Gastroesophageal sphincter (tissue), 3 donors: ENCODE measurements around the gene LONP1.

Experiments used
- EP300 ChIP-seq: sonication (generic); formaldehyde crosslinking; IDR thresholded peaks from one replicate; pipeline ENCODE4 v1.6.1; 2017; ENCODE audit warnings: antibody characterized with exemption, mild to moderate bottlenecking
- POLR2A ChIP-seq, 2 donors: fragments of 450-650 bp; IDR thresholded peaks; one replicate each; pipeline ENCODE4 v1.6.1; 2017; ENCODE audit warnings: antibody characterized with exemption in 2 of 2, mild to moderate bottlenecking in 2 of 2, moderate library complexity in 1 of 2
- TF ChIP-seq, protein P1 (sequence below), 4 experiments: fragments of 200-600 bp in 2 of 4; fragments of 450-650 bp in 2 of 4; sonication (generic) in 1 of 4; IDR thresholded peaks; one replicate each; pipeline ENCODE4 v1.5.1; 2017 to 2019; ENCODE audit warnings: antibody characterized with exemption in 4 of 4, mild to moderate bottlenecking in 2 of 4, moderate library complexity in 2 of 4

DNA sequence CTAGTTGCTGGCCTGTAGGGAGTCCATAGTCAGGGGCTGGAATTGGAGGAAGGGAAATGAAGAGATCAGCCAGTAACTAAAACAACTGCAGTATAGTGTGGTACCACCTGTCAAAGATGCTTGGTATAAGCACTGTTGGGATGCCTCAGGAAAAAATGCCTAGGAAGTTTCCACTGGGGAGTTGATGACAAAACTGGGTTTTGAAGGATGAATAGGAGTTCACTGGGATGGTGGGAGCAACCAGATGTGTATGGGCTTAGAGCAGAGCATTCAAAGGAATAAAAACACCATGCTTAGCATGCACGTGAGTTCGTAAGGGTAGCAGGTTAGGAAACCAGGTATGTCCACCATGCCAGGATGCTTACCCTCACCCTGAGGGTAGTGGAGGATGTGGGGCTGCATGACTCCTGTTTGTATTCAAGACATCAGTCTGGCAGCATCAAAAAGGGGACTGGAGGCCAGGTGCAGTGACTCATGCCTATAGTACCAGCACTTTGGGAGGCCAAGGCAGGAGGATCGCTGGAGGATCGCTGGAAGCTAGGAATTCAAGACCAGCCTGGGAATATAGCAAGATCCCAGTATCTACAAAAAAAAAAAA is 7.6 kb upstream of the LONP1 start:
- TF ChIP-seq, protein P1, sequence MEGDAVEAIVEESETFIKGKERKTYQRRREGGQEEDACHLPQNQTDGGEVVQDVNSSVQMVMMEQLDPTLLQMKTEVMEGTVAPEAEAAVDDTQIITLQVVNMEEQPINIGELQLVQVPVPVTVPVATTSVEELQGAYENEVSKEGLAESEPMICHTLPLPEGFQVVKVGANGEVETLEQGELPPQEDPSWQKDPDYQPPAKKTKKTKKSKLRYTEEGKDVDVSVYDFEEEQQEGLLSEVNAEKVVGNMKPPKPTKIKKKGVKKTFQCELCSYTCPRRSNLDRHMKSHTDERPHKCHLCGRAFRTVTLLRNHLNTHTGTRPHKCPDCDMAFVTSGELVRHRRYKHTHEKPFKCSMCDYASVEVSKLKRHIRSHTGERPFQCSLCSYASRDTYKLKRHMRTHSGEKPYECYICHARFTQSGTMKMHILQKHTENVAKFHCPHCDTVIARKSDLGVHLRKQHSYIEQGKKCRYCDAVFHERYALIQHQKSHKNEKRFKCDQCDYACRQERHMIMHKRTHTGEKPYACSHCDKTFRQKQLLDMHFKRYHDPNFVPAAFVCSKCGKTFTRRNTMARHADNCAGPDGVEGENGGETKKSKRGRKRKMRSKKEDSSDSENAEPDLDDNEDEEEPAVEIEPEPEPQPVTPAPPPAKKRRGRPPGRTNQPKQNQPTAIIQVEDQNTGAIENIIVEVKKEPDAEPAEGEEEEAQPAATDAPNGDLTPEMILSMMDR (IDR thresholded peaks at IDR 0.05): no peak
- TF ChIP-seq EP300: no peak
- TF ChIP-seq POLR2A (IDR thresholded peaks at IDR 0.05): no peak
